Measurements from ENCODE around the gene CYB5D1.

CYB5D1 gene

GRCh38 chr17:7849130-7849750 lies 8.6 kb upstream of the CYB5D1 start:
- Histone ChIP-seq H3K9me3 (ENCODE audit: insufficient read depth, low read length, severe bottlenecking) (no peaks in the 10 kb centered on the region), H3K27me3 (ENCODE audit: insufficient read depth, low read length, poor library complexity) (no peaks in the 10 kb centered on the region), H2AFZ (ENCODE audit: low read depth, low read length) (no peak overlapping the region), H3K27ac (ENCODE audit: low read length) (no peak overlapping the region), H3K4me1 (ENCODE audit: insufficient read depth, low read length) (peaks cover 30% of the 10 kb centered on the region), H3K9ac (ENCODE audit: low read depth, low read length) (no peak overlapping the region), H3K79me2 (ENCODE audit: insufficient read depth, low read length) (no peaks in the 10 kb centered on the region; the same call in 1 of the 2 replicates), H3K4me2 (ENCODE audit: insufficient read depth, low read length) (no peak overlapping the region), H3K4me3 (ENCODE audit: low read depth in 1 of 2, low read length in 2 of 2) (no peak overlapping the region), H3K36me3 (ENCODE audit: insufficient read depth, low read length) (peaks cover 44% of the 10 kb centered on the region; the same call in 1 of the 2 replicates), H4K20me1 (ENCODE audit: insufficient read depth, low read length) (peaks cover 15% of the 10 kb centered on the region; the same call in 1 of the 2 replicates)
- TF ChIP-seq, protein P1, sequence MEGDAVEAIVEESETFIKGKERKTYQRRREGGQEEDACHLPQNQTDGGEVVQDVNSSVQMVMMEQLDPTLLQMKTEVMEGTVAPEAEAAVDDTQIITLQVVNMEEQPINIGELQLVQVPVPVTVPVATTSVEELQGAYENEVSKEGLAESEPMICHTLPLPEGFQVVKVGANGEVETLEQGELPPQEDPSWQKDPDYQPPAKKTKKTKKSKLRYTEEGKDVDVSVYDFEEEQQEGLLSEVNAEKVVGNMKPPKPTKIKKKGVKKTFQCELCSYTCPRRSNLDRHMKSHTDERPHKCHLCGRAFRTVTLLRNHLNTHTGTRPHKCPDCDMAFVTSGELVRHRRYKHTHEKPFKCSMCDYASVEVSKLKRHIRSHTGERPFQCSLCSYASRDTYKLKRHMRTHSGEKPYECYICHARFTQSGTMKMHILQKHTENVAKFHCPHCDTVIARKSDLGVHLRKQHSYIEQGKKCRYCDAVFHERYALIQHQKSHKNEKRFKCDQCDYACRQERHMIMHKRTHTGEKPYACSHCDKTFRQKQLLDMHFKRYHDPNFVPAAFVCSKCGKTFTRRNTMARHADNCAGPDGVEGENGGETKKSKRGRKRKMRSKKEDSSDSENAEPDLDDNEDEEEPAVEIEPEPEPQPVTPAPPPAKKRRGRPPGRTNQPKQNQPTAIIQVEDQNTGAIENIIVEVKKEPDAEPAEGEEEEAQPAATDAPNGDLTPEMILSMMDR (IDR thresholded peaks at IDR 0.05; ENCODE audit: borderline replicate concordance, extremely low read depth, low read length, poor library complexity, severe bottlenecking) = no peak
- TF ChIP-seq EZH2 (IDR thresholded peaks at IDR 0.05; ENCODE audit: borderline replicate concordance, low read depth, low read length, severe bottlenecking) = no peak
- no peak for ATAC-seq (ENCODE audit: insufficient read depth, low read depth)
- no peak for DNase-seq

DNA sequence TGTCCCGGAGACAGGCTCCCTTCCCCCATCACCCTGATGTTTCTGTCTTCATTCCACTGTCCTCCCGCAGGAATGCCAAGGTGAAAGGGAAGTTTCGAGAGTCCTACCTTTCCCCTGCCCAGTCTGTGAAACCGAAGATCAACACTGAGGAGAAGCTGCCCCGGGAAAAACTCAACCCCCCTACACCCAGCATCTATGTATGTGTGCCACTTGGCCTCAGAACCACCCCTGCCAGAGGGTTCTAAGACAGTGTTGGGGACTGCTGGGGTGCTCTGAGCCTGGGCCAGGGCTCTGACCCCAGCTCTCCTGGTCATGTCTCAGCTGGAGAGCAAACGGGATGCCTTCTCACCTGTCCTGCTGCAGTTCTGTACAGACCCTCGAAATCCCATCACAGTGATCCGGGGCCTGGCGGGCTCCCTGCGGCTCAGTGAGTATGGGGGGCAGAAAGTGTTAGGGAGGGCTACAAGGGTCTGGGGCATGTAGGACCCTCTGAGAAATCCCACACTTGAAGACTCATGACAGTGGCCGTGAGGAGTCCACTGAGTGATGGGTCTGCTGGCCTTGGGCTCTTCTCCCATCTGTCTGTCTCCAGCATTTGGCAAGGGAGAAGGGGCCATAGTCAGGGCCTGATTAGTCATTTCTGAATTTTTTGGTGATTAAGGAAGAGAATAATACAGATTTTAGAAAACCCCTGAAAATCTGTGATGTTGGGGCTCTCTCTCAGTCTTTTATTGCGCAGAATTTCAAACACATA lies 7.9 kb upstream of the CYB5D1 start:
- Histone ChIP-seq H2AFZ (ENCODE audit: low read depth, low read length) (no peak overlapping the region), H3K9me3 (ENCODE audit: insufficient read depth, low read length, severe bottlenecking) (no peaks in the 10 kb centered on the region), H4K20me1 (ENCODE audit: insufficient read depth, low read length) (peaks cover 14% of the 10 kb centered on the region; the same call in 1 of the 2 replicates), H3K36me3 (ENCODE audit: insufficient read depth, low read length) (peaks cover 44% of the 10 kb centered on the region; the same call in 1 of the 2 replicates), H3K4me3 (ENCODE audit: low read depth in 1 of 2, low read length in 2 of 2) (no peak overlapping the region), H3K4me2 (ENCODE audit: insufficient read depth, low read length) (no peak overlapping the region), H3K79me2 (ENCODE audit: insufficient read depth, low read length) (no peaks in the 10 kb centered on the region; the same call in 1 of the 2 replicates), H3K9ac (ENCODE audit: low read depth, low read length) (no peak overlapping the region), H3K27me3 (ENCODE audit: insufficient read depth, low read length, poor library complexity) (no peaks in the 10 kb centered on the region), H3K4me1 (ENCODE audit: insufficient read depth, low read length) (peaks cover 24% of the 10 kb centered on the region), H3K27ac (ENCODE audit: low read length) (no peak overlapping the region)
- ATAC-seq (ENCODE audit: insufficient read depth, low read depth) (no peak), DNase-seq (no peak)
- TF ChIP-seq, protein P1 (IDR thresholded peaks at IDR 0.05; ENCODE audit: borderline replicate concordance, extremely low read depth, low read length, poor library complexity, severe bottlenecking) = no peak
- TF ChIP-seq EZH2 (IDR thresholded peaks at IDR 0.05; ENCODE audit: borderline replicate concordance, low read depth, low read length, severe bottlenecking) = no peak

- H3K9ac ChIP-seq (ENCODE audit: low read depth, low read length) = no peak overlapping the region
- TF ChIP-seq, protein P1 (IDR thresholded peaks at IDR 0.05; ENCODE audit: borderline replicate concordance, extremely low read depth, low read length, poor library complexity, severe bottlenecking) = no peak
- no peak for TF ChIP-seq EZH2 (IDR thresholded peaks at IDR 0.05; ENCODE audit: borderline replicate concordance, low read depth, low read length, severe bottlenecking)
- H3K4me3 ChIP-seq (ENCODE audit: low read depth in 1 of 2, low read length in 2 of 2) = peak overlapping the region in 1 of 2 experiments; percentile 47; a peak in 1 of 4 replicates
- peaks cover 25% of the 10 kb centered on the region for H3K4me1 ChIP-seq (ENCODE audit: insufficient read depth, low read length)
- H3K4me2 ChIP-seq (ENCODE audit: insufficient read depth, low read length) = peak overlapping the region; percentile 62
- peaks cover 6% of the 10 kb centered on the region for H3K79me2 ChIP-seq (ENCODE audit: insufficient read depth, low read length)
- DNase-seq (no peak), ATAC-seq (ENCODE audit: insufficient read depth, low read depth) (no peak)
- H3K27me3 ChIP-seq (ENCODE audit: insufficient read depth, low read length, poor library complexity) = no peaks in the 10 kb centered on the region
- peaks cover 42% of the 10 kb centered on the region; the same call in 1 of the 2 replicates for H3K36me3 ChIP-seq (ENCODE audit: insufficient read depth, low read length)
- H3K9me3 ChIP-seq (ENCODE audit: insufficient read depth, low read length, severe bottlenecking) = no peaks in the 10 kb centered on the region
- peak overlapping the region; percentile 37; the same call in 1 of the 2 replicates for H2AFZ ChIP-seq (ENCODE audit: low read depth, low read length)
- H4K20me1 ChIP-seq (ENCODE audit: insufficient read depth, low read length) = peaks cover 9% of the 10 kb centered on the region; the same call in 1 of the 2 replicates
- H3K27ac ChIP-seq (ENCODE audit: low read length) = no peak overlapping the region
These were observed 6.9 kb upstream of the CYB5D1 start for GRCh38 chr17:7850701-7851437.

Data from DND-41 (cell line).